K562 (cell line): ENCODE results near the gene DCHS2.

Experiments
- EGR1 ChIP-seq: fragments of 450-650 bp; conservative IDR thresholded peaks from 2 replicates; pipeline ENCODE4 v1.6.1; 2017; ENCODE audit warnings: mild to moderate bottlenecking
- HDAC1 ChIP-seq, 2 experiments: fragments of 450-650 bp; IDR thresholded peaks; 2 replicates each; pipeline ENCODE4 v1.6.1; 2016 to 2017; ENCODE audit warnings: inconsistent platforms in 1 of 2, mild to moderate bottlenecking in 1 of 2, moderate library complexity in 1 of 2
- MEIS2 ChIP-seq: fragments of 450-650 bp; IDR thresholded peaks from 2 replicates; pipeline ENCODE4 v1.6.1; 2014; ENCODE audit warnings: mild to moderate bottlenecking; ENCODE audit not compliant: partially characterized antibody
- POLR2A ChIP-seq: fragments of 450-650 bp; conservative IDR thresholded peaks from 2 replicates; pipeline ENCODE4 v1.6.1; 2016
- SREBF2 ChIP-seq: sonication (generic); formaldehyde crosslinking; IDR thresholded peaks from 2 replicates; pipeline ENCODE4 v1.4.0; 2020; ENCODE audit warnings: mild to moderate bottlenecking, missing genetic modification reagents
- ZBED1 ChIP-seq: IDR thresholded peaks from 2 replicates; pipeline ENCODE4 v1.6.1; 2014
- TF ChIP-seq, protein P1 (sequence below): sonication (generic); formaldehyde crosslinking; IDR thresholded peaks from 2 replicates; pipeline ENCODE4 v1.8.0; 2023; ENCODE audit warnings: mild to moderate bottlenecking, missing genetic modification reagents
- TF ChIP-seq, protein P2 (sequence below), 3 experiments: IDR thresholded peaks in 2 of 3; conservative IDR thresholded peaks in 1 of 3; 2 replicates each; pipeline ENCODE4 v1.5.1; 2011 to 2012; ENCODE audit warnings: low read length in 3 of 3, mild to moderate bottlenecking in 3 of 3, control low read depth in 2 of 3, improper control_type of control experiment in 1 of 3, inconsistent platforms in 1 of 3, low read depth in 1 of 3, mixed read lengths in 1 of 3, moderate library complexity in 1 of 3; ENCODE audit not compliant: insufficient read depth in 2 of 3

DNA sequence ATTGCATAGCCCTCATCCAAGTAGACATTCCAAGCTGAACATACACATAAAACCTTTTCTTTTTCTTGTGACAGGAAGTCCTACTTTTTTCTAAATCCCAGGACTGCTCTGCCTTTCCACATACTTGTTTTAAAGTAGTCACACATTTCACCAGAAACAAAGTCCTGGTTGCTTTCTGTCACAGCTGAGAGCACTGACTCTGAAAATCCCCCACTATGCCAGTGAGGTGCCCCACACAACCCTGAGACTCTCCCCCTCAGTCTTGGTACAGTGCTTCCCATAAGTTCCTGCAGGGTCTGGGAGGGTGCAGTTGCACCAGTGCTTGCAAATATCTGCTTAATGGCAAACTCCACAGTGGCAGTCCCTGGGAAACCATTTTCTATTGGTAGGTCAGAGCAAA lies 84.2 kb downstream of the DCHS2 start:
- TF ChIP-seq EGR1: no peak
- no peak for TF ChIP-seq MEIS2
- no peak for TF ChIP-seq SREBF2 (CRISPR knock-in tag)
- TF ChIP-seq, protein P1, sequence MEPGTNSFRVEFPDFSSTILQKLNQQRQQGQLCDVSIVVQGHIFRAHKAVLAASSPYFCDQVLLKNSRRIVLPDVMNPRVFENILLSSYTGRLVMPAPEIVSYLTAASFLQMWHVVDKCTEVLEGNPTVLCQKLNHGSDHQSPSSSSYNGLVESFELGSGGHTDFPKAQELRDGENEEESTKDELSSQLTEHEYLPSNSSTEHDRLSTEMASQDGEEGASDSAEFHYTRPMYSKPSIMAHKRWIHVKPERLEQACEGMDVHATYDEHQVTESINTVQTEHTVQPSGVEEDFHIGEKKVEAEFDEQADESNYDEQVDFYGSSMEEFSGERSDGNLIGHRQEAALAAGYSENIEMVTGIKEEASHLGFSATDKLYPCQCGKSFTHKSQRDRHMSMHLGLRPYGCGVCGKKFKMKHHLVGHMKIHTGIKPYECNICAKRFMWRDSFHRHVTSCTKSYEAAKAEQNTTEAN: no peak
- no peak for TF ChIP-seq HDAC1 (IDR thresholded peaks at IDR 0.05)
- TF ChIP-seq, protein P2, sequence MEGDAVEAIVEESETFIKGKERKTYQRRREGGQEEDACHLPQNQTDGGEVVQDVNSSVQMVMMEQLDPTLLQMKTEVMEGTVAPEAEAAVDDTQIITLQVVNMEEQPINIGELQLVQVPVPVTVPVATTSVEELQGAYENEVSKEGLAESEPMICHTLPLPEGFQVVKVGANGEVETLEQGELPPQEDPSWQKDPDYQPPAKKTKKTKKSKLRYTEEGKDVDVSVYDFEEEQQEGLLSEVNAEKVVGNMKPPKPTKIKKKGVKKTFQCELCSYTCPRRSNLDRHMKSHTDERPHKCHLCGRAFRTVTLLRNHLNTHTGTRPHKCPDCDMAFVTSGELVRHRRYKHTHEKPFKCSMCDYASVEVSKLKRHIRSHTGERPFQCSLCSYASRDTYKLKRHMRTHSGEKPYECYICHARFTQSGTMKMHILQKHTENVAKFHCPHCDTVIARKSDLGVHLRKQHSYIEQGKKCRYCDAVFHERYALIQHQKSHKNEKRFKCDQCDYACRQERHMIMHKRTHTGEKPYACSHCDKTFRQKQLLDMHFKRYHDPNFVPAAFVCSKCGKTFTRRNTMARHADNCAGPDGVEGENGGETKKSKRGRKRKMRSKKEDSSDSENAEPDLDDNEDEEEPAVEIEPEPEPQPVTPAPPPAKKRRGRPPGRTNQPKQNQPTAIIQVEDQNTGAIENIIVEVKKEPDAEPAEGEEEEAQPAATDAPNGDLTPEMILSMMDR (IDR thresholded peaks at IDR 0.05 in 2 of 3, conservative IDR thresholded peaks at IDR 0.05 in 1 of 3; ENCODE audit: insufficient read depth in 2 of 3, low read depth in 1 of 3, low read length in 3 of 3): no peak
- no peak for TF ChIP-seq POLR2A
- TF ChIP-seq ZBED1: no peak
